Peyer's patch (tissue), 4 donors: ENCODE results near the gene OSBPL9.

ENCODE experiments used
- POLR2A ChIP-seq, 2 donors: fragments of 450-650 bp; IDR thresholded peaks; one replicate each; pipeline ENCODE4 v1.5.1; 2017; ENCODE audit warnings: antibody characterized with exemption in 2 of 2, mild to moderate bottlenecking in 2 of 2, moderate library complexity in 2 of 2
- TF ChIP-seq, protein P1 (sequence below), 6 experiments: fragments of 450-650 bp in 4 of 6; fragments of 200-600 bp in 2 of 6; sonication (generic) in 1 of 6; IDR thresholded peaks; one replicate each; pipeline ENCODE4 v1.5.1; 2017 to 2019; ENCODE audit warnings: antibody characterized with exemption in 6 of 6, mild to moderate bottlenecking in 3 of 6, moderate library complexity in 1 of 6

- TF ChIP-seq, protein P1, sequence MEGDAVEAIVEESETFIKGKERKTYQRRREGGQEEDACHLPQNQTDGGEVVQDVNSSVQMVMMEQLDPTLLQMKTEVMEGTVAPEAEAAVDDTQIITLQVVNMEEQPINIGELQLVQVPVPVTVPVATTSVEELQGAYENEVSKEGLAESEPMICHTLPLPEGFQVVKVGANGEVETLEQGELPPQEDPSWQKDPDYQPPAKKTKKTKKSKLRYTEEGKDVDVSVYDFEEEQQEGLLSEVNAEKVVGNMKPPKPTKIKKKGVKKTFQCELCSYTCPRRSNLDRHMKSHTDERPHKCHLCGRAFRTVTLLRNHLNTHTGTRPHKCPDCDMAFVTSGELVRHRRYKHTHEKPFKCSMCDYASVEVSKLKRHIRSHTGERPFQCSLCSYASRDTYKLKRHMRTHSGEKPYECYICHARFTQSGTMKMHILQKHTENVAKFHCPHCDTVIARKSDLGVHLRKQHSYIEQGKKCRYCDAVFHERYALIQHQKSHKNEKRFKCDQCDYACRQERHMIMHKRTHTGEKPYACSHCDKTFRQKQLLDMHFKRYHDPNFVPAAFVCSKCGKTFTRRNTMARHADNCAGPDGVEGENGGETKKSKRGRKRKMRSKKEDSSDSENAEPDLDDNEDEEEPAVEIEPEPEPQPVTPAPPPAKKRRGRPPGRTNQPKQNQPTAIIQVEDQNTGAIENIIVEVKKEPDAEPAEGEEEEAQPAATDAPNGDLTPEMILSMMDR (IDR thresholded peaks at IDR 0.05), result no peak
- TF ChIP-seq POLR2A (IDR thresholded peaks at IDR 0.05), result no peak
Measured at GRCh38 chr1:51709951-51710350, 93.1 kb downstream of the OSBPL9 start.
